ENCODE results near the gene TUBB4A.

The TUBB4A gene

GRCh38 chr19:6478815-6479214 is 23.3 kb downstream of the TUBB4A start:
- Histone ChIP-seq H3K79me2 (ENCODE audit: insufficient read depth, low read length) (peaks cover 4% of the 10 kb centered on the region; the same call in 1 of the 2 replicates), H3K9me2 (replicated peaks; ENCODE audit: insufficient read depth, low read length) (no peaks in the 10 kb centered on the region), H3K27ac (ENCODE audit: low read depth, low read length) (no peak overlapping the region), H3K27me3 (ENCODE audit: low read length) (no peaks in the 10 kb centered on the region), H3K9ac (ENCODE audit: low read length) (no peak overlapping the region), H3K4me2 (ENCODE audit: low read depth, low read length, poor library complexity, severe bottlenecking) (no peak overlapping the region), H4K20me1 (ENCODE audit: low read depth, low read length) (no peaks in the 10 kb centered on the region), H3F3A (ENCODE audit: insufficient read depth) (no peaks in the 10 kb centered on the region), H3K4me3 (ENCODE audit: insufficient read depth, low read length, poor library complexity, severe bottlenecking) (no peak overlapping the region), H2AFZ (ENCODE audit: low read depth, low read length, severe bottlenecking) (no peak overlapping the region), H3K9me3 (ENCODE audit: insufficient read depth, low read length) (no peaks in the 10 kb centered on the region), H3K36me3 (ENCODE audit: low read length) (no peaks in the 10 kb centered on the region)
- TF ChIP-seq EZH2phosphoT487 (conservative IDR thresholded peaks at IDR 0.05; ENCODE audit: low read length): no peak
- TF ChIP-seq CTCF (IDR thresholded peaks at IDR 0.05; ENCODE audit: insufficient read depth, low read length, poor library complexity, severe bottlenecking): no peak

GRCh38 chr19:6476896-6477431 is 25.1 kb downstream of the TUBB4A start:
- no peaks in the 10 kb centered on the region for H3K9me3 ChIP-seq (ENCODE audit: insufficient read depth, low read length)
- H4K20me1 ChIP-seq (ENCODE audit: low read depth, low read length): no peaks in the 10 kb centered on the region
- no peaks in the 10 kb centered on the region for H3F3A ChIP-seq (ENCODE audit: insufficient read depth)
- H3K4me3 ChIP-seq (ENCODE audit: insufficient read depth, low read length, poor library complexity, severe bottlenecking): no peak overlapping the region
- peaks cover 4% of the 10 kb centered on the region; the same call in 1 of the 2 replicates for H3K79me2 ChIP-seq (ENCODE audit: insufficient read depth, low read length)
- H3K9ac ChIP-seq (ENCODE audit: low read length): no peak overlapping the region
- H2AFZ ChIP-seq (ENCODE audit: low read depth, low read length, severe bottlenecking): no peak overlapping the region
- H3K36me3 ChIP-seq (ENCODE audit: low read length): no peaks in the 10 kb centered on the region
- H3K27me3 ChIP-seq (ENCODE audit: low read length): no peaks in the 10 kb centered on the region
- no peak overlapping the region for H3K27ac ChIP-seq (ENCODE audit: low read depth, low read length)
- no peaks in the 10 kb centered on the region for H3K9me2 ChIP-seq (replicated peaks; ENCODE audit: insufficient read depth, low read length)
- TF ChIP-seq EZH2phosphoT487 (conservative IDR thresholded peaks at IDR 0.05; ENCODE audit: low read length): no peak
- TF ChIP-seq CTCF (IDR thresholded peaks at IDR 0.05; ENCODE audit: insufficient read depth, low read length, poor library complexity, severe bottlenecking): no peak
- no peak overlapping the region for H3K4me2 ChIP-seq (ENCODE audit: low read depth, low read length, poor library complexity, severe bottlenecking)

- no peaks in the 10 kb centered on the region for H3K36me3 ChIP-seq (ENCODE audit: low read length)
- H4K20me1 ChIP-seq (ENCODE audit: low read depth, low read length): no peaks in the 10 kb centered on the region
- no peak for TF ChIP-seq EZH2phosphoT487 (conservative IDR thresholded peaks at IDR 0.05; ENCODE audit: low read length)
- no peak for TF ChIP-seq CTCF (IDR thresholded peaks at IDR 0.05; ENCODE audit: insufficient read depth, low read length, poor library complexity, severe bottlenecking)
- H3K27ac ChIP-seq (ENCODE audit: low read depth, low read length): no peak overlapping the region
- peaks cover 3% of the 10 kb centered on the region; the same call in 1 of the 2 replicates for H3K79me2 ChIP-seq (ENCODE audit: insufficient read depth, low read length)
- H2AFZ ChIP-seq (ENCODE audit: low read depth, low read length, severe bottlenecking): no peak overlapping the region
- H3K9ac ChIP-seq (ENCODE audit: low read length): no peak overlapping the region
- H3K27me3 ChIP-seq (ENCODE audit: low read length): no peaks in the 10 kb centered on the region
- no peak overlapping the region for H3K4me3 ChIP-seq (ENCODE audit: insufficient read depth, low read length, poor library complexity, severe bottlenecking)
- no peak overlapping the region for H3K4me2 ChIP-seq (ENCODE audit: low read depth, low read length, poor library complexity, severe bottlenecking)
- no peaks in the 10 kb centered on the region for H3K9me3 ChIP-seq (ENCODE audit: insufficient read depth, low read length)
- H3K9me2 ChIP-seq (replicated peaks; ENCODE audit: insufficient read depth, low read length): no peaks in the 10 kb centered on the region
- no peaks in the 10 kb centered on the region for H3F3A ChIP-seq (ENCODE audit: insufficient read depth)
Observed at GRCh38 chr19:6476155-6476895, 25.8 kb downstream of the TUBB4A start.
